Kidney epithelial cell (primary cell): ENCODE measurements around the gene SLC5A6. TPM values are rescaled to one million over a fixed set of nuclear protein-coding genes. Genes with fewer than 3 reads are reported as not detected.

ENCODE experiments used
- DNase-seq: peaks from one replicate; pipeline ENCODE4 v3.0.0-alpha.2; 2010; ENCODE audit warnings: low read depth
- H3K27me3 ChIP-seq: 2 replicates; pipeline ENCODE4 v1.6.0; 2011; ENCODE audit warnings: low read length; ENCODE audit not compliant: control insufficient read depth, insufficient read depth
- H3K36me3 ChIP-seq: 2 replicates; pipeline ENCODE4 v1.5.1; 2011; ENCODE audit warnings: low read length; ENCODE audit not compliant: control insufficient read depth, insufficient read depth
- H3K4me3 ChIP-seq: 2 replicates; pipeline ENCODE4 v1.5.1; 2011; ENCODE audit warnings: low read depth, mild to moderate bottlenecking, control low read depth, low read length
- CTCF ChIP-seq: IDR thresholded peaks from 2 replicates; pipeline ENCODE4 v1.5.1; 2011; ENCODE audit warnings: mild to moderate bottlenecking, moderate library complexity, low read length, control low read depth, inconsistent platforms; ENCODE audit not compliant: insufficient read depth, poor library complexity, severe bottlenecking
- total RNA-seq: library from RNA; depleted of rRNA; stranded (reverse); fragments of >200 nt; gene quantifications from 2 replicates; pipeline ENCODE4 v1.2.3, GENCODE V29; 2015

Gene SLC5A6
- total RNA-seq, 1 donor from 2014 or later, result 52.1 TPM

DNA sequence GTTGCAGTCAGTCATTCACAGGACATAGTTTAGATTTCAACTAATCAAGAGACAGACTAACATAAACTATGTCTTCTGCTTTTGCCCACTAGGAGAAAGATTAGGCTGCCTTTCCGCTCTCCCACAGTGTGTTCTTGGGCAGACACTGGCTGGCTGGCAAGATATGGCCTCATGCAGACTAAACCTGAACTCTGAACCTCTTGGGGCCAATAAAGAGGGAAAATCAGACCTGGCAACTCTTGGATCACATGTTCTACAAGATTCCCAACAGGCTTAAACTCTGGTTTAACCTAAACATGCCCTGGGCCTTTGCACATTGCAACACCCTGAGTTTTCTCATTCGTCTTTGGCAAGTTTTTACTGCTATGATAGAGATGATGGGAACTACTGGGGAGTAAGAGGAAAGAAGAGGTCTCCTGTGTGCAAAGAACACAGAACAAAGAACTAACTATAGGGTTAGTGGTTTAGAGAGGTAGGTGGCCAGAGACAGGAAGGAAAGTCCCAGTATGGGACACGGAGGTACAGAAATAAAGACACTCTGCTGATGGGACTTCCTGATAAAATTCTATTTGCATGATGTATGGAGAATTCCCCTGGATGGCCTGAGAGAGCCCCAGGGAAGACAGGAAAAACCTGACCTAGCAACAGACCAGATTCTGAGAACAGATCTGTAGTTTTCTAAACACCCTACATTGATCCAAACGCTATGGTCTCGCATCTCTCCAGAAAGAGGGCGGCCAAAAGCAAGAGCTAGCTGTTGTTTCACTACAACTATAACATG, 2.3 kb downstream of the SLC5A6 start:
- H3K27me3 ChIP-seq, result no peaks in the 10 kb centered on the region
- no peak overlapping the region for H3K4me3 ChIP-seq
- no peak for DNase-seq
- peaks cover 2% of the 10 kb centered on the region for H3K36me3 ChIP-seq
- TF ChIP-seq CTCF, result no peak

GRCh38 chr2:27208486-27209050, 3.5 kb downstream of the SLC5A6 start:
- no peak for DNase-seq
- H3K27me3 ChIP-seq, result no peaks in the 10 kb centered on the region
- H3K4me3 ChIP-seq, result no peak overlapping the region
- H3K36me3 ChIP-seq, result peaks cover 2% of the 10 kb centered on the region
- no peak for TF ChIP-seq CTCF

DNA sequence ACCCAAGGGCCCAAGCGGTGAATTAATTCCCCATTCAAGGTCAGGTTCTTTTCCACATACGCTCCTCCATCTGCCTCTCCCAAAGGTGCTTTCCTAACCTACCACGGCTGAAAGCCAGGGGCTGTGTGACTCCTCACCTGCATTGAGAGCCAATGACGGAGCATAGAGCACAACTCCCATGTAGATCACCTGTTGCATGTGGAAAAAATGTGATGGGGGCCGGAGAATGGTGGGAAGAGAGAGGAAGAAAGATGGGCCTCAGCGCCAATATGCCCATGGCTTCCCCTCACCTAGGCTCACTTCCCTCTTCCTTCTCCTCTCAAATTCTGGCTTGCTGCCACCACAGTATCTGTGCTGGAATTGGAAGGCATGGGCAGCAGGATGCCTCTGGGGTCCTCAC, 5.7 kb downstream of the SLC5A6 start:
- H3K36me3 ChIP-seq, result peaks cover 4% of the 10 kb centered on the region
- no peak for DNase-seq
- no peak overlapping the region for H3K4me3 ChIP-seq

GRCh38 chr2:27205206-27205605, 6.9 kb downstream of the SLC5A6 start:
- no peak for DNase-seq
- no peak for TF ChIP-seq CTCF
- H3K4me3 ChIP-seq, result no peak overlapping the region
- no peaks in the 10 kb centered on the region for H3K27me3 ChIP-seq
- H3K36me3 ChIP-seq, result peaks cover 4% of the 10 kb centered on the region

More for the DNA sequence above, 5.7 kb downstream of the SLC5A6 start:
- no peak for TF ChIP-seq CTCF
- no peaks in the 10 kb centered on the region for H3K27me3 ChIP-seq

- no peaks in the 10 kb centered on the region for H3K27me3 ChIP-seq
- peaks cover 4% of the 10 kb centered on the region for H3K36me3 ChIP-seq
Observed at GRCh38 chr2:27204566-27204965, 7.5 kb downstream of the SLC5A6 start.

More at GRCh38 chr2:27204566-27204965, 7.5 kb downstream of the SLC5A6 start:
- no peak for TF ChIP-seq CTCF
- no peak for DNase-seq
- no peak overlapping the region for H3K4me3 ChIP-seq
